ENCODE results near the gene TEAD1.

DNA sequence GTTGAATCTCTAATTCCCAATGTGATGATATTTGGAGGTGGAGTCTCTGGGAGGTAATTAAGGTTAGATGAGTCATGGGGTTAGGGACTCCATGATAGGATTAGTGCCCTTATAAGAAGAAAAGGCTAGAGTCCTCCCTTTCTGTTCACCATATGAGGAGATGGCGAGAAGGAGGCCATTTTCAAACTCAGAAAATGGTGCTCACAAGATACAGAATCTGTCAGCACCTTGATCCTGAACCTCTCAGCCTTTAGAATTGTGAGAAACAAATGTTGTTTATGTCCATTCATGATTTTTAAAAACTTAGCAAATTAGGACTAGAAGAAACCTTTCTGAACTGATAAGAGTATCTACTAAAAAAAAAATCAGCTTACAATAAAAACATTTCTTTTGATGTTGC, 277.2 kb downstream of the TEAD1 start:
- TF ChIP-seq, protein P1, sequence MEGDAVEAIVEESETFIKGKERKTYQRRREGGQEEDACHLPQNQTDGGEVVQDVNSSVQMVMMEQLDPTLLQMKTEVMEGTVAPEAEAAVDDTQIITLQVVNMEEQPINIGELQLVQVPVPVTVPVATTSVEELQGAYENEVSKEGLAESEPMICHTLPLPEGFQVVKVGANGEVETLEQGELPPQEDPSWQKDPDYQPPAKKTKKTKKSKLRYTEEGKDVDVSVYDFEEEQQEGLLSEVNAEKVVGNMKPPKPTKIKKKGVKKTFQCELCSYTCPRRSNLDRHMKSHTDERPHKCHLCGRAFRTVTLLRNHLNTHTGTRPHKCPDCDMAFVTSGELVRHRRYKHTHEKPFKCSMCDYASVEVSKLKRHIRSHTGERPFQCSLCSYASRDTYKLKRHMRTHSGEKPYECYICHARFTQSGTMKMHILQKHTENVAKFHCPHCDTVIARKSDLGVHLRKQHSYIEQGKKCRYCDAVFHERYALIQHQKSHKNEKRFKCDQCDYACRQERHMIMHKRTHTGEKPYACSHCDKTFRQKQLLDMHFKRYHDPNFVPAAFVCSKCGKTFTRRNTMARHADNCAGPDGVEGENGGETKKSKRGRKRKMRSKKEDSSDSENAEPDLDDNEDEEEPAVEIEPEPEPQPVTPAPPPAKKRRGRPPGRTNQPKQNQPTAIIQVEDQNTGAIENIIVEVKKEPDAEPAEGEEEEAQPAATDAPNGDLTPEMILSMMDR (IDR thresholded peaks at IDR 0.05) = no peak
- TF ChIP-seq EP300 (IDR thresholded peaks at IDR 0.05) = no peak
